Omental fat pad (tissue), 4 donors: Measurements from ENCODE around the gene TNFAIP8L3. TPM values are rescaled to one million over a fixed set of nuclear protein-coding genes. Genes with fewer than 3 reads are reported as not detected.
A peak's percentile ranks its signal among the peaks of the same experiment; 100 is the strongest.

Experiments used
- ATAC-seq: fragments of 150-250 bp; one replicate; pipeline ENCODE4 v1.9.1; 2016; ENCODE audit warnings: mild to moderate bottlenecking, moderate library complexity; ENCODE audit not compliant: low FRiP score
- DNase-seq: peaks from one replicate; pipeline ENCODE4 v3.0.0-alpha.2; 2019; ENCODE audit warnings: low spot score
- CTCF ChIP-seq, 3 donors: fragments of 450-650 bp; IDR thresholded peaks; one replicate each; pipeline ENCODE4 v1.5.1; 2016 to 2017; ENCODE audit warnings: antibody characterized with exemption in 3 of 3, mild to moderate bottlenecking in 3 of 3, moderate library complexity in 2 of 3
- total RNA-seq, 4 donors: library from RNA; depleted of rRNA; stranded (reverse); fragments of >200 nt; gene quantifications; one replicate each; pipeline ENCODE4 v1.1.0, GENCODE V29; 2016

TNFAIP8L3 gene
- total RNA-seq, 4 donors from 2014 or later = 3.5 to 21.7 (median 7.0) TPM

GRCh38 chr15:51105430-51106016 is 10.8 kb upstream of the TNFAIP8L3 start:
- no peak for TF ChIP-seq CTCF (IDR thresholded peaks at IDR 0.05)
- DNase-seq (no peak), ATAC-seq (no peak)

- DNase-seq (no peak), ATAC-seq (peak; percentile 67)
- TF ChIP-seq CTCF (IDR thresholded peaks at IDR 0.05) = no peak
These were observed 9.8 kb upstream of the TNFAIP8L3 start for GRCh38 chr15:51104512-51104911.

- DNase-seq (no peak), ATAC-seq (peak; percentile 90)
- no peak for TF ChIP-seq CTCF (IDR thresholded peaks at IDR 0.05)
These were observed 8.6 kb upstream of the TNFAIP8L3 start for GRCh38 chr15:51103330-51103729.

GRCh38 chr15:51100785-51101489 is 6.2 kb upstream of the TNFAIP8L3 start:
- DNase-seq (no peak), ATAC-seq (no peak)
- TF ChIP-seq CTCF (IDR thresholded peaks at IDR 0.05) = no peak

GRCh38 chr15:51099185-51099584 is 4.5 kb upstream of the TNFAIP8L3 start:
- ATAC-seq = no peak
- DNase-seq = no peak
- no peak for TF ChIP-seq CTCF (IDR thresholded peaks at IDR 0.05)

- no peak for ATAC-seq
These were observed 3.6 kb upstream of the TNFAIP8L3 start for GRCh38 chr15:51098331-51098619.

More at GRCh38 chr15:51098331-51098619, 3.6 kb upstream of the TNFAIP8L3 start:
- DNase-seq = no peak
- TF ChIP-seq CTCF (IDR thresholded peaks at IDR 0.05) = no peak
